K562 (cell line): ENCODE measurements around the gene AFF2. TPM values are rescaled to one million over a fixed set of nuclear protein-coding genes. Genes with fewer than 3 reads are reported as not detected.

Experiments used
- ATAC-seq: fragments of 200-7000 bp; cut with Tn5 transposase; 3 replicates; pipeline ENCODE4 v1.9.1; 2020; ENCODE audit warnings: moderate library complexity
- BruUV-seq: library from RNA; stranded (reverse); fragments of 400-500 nt; replicated peaks from 2 replicates; lab custom pipeline; 2021; lab: Mats Ljungman, UMichigan
- CTCF ChIA-PET: fragments of 300-600 bp; formaldehyde crosslinking; extraction: SDS; loops from one replicate; lab custom pipeline; 2021; ENCODE audit warnings: low intra/inter-chr PET ratio; lab: Yijun Ruan, JAX
- POLR2A ChIA-PET: fragments of 300-600, 350-650 bp; sonication (Branson Sonifier 250); formaldehyde crosslinking; extraction: SDS; loops from one replicate; lab custom pipeline; 2021; ENCODE audit warnings: antibody characterized with exemption, inconsistent platforms; lab: Yijun Ruan, JAX
- DNase-seq, 4 experiments: peaks; one replicate each; pipeline versions ENCODE4 v3.0.0 to v3.0.0-alpha.2; 2011 to 2018; ENCODE audit warnings: low spot score in 3 of 4, mixed read lengths in 3 of 4; ENCODE audit errors: extremely low read depth in 1 of 4
- FAIRE-seq: peaks from 2 replicates; lab custom pipeline; 2011; peaks lifted over from hg19 to GRCh38; lab: Jason Lieb, UNC
- H2AFZ ChIP-seq: 2 replicates; pipeline ENCODE4 v1.6.0; 2011; ENCODE audit warnings: low read depth, low read length, control low read depth, inconsistent platforms
- H3K27ac ChIP-seq: fragments of 200-600 bp; 3 replicates; pipeline ENCODE4 v1.8.0; 2011; ENCODE audit warnings: low read depth, mild to moderate bottlenecking, control low read depth, inconsistent platforms, low read length, moderate library complexity, mixed read lengths; ENCODE audit errors: extremely low read depth
- H3K27me3 ChIP-seq, 2 experiments: fragments of 300-600 bp in 1 of 2; 2 replicates in 1 of 2; 3 replicates in 1 of 2; pipeline versions ENCODE4 v1.6.0 to v1.8.0; 2011; ENCODE audit warnings: inconsistent platforms in 2 of 2, low read length in 2 of 2, mild to moderate bottlenecking in 1 of 2, mixed read lengths in 1 of 2, moderate library complexity in 1 of 2; ENCODE audit not compliant: control insufficient read depth in 2 of 2, insufficient read depth in 2 of 2
- H3K36me3 ChIP-seq: fragments of 300-600 bp; 3 replicates; pipeline ENCODE4 v1.8.0; 2011; ENCODE audit warnings: mild to moderate bottlenecking, low read length, inconsistent platforms; ENCODE audit not compliant: control insufficient read depth, insufficient read depth
- H3K4me1 ChIP-seq, 2 experiments: fragments of 200-600 bp in 1 of 2; replicated peaks in 1 of 2; 2 replicates in 1 of 2; 3 replicates in 1 of 2; pipeline versions ENCODE4 v1.5.1 to v1.8.0; 2011; ENCODE audit warnings: inconsistent platforms in 2 of 2, low read length in 2 of 2, mild to moderate bottlenecking in 1 of 2, mixed read lengths in 1 of 2, moderate library complexity in 1 of 2; ENCODE audit not compliant: control insufficient read depth in 2 of 2, insufficient read depth in 2 of 2
- H3K4me2 ChIP-seq: 2 replicates; pipeline ENCODE4 v1.6.1; 2011; ENCODE audit warnings: low read length, control low read depth, inconsistent platforms, mixed read lengths; ENCODE audit not compliant: insufficient read depth
- H3K4me3 ChIP-seq: fragments of 200-600 bp; sonication (generic), shearing (Covaris generic); 2 replicates; pipeline ENCODE4 v1.5.1; 2016; ENCODE audit warnings: control low read depth, inconsistent platforms
- H3K79me2 ChIP-seq: fragments of 200-600 bp; 3 replicates; pipeline ENCODE4 v1.8.0; 2011; ENCODE audit warnings: low read length, inconsistent platforms; ENCODE audit not compliant: control insufficient read depth, insufficient read depth
- H3K9ac ChIP-seq, 2 experiments: 2 replicates each; pipeline versions ENCODE4 v1.6.0 to v1.6.1; 2011; ENCODE audit warnings: low read depth in 2 of 2, low read length in 2 of 2, control low read depth in 1 of 2, inconsistent platforms in 1 of 2, mild to moderate bottlenecking in 1 of 2, mixed read lengths in 1 of 2; ENCODE audit not compliant: insufficient read depth in 1 of 2
- H3K9me1 ChIP-seq: one replicate; pipeline ENCODE4 v1.6.0; 2011; ENCODE audit warnings: inconsistent platforms, mild to moderate bottlenecking, low read length, moderate library complexity; ENCODE audit not compliant: control insufficient read depth, insufficient read depth
- H3K9me3 ChIP-seq: replicated peaks from 2 replicates; pipeline ENCODE4 v1.5.1; 2011; ENCODE audit warnings: low read depth, low read length, inconsistent platforms; ENCODE audit not compliant: control insufficient read depth, insufficient read depth
- H4K20me1 ChIP-seq: replicated peaks from 2 replicates; pipeline ENCODE4 v1.6.1; 2011; ENCODE audit warnings: low read length, inconsistent platforms, mixed read lengths; ENCODE audit not compliant: control insufficient read depth, insufficient read depth
- DNMT1 ChIP-seq: fragments of 450-650 bp; IDR thresholded peaks from 2 replicates; pipeline ENCODE4 v1.6.1; 2016; ENCODE audit warnings: antibody characterized with exemption, mild to moderate bottlenecking
- ELF4 ChIP-seq: fragments of 450-650 bp; formaldehyde crosslinking; IDR thresholded peaks from 2 replicates; pipeline ENCODE4 v1.4.0; 2022; ENCODE audit warnings: missing genetic modification characterization
- EZH2 ChIP-seq: IDR thresholded peaks from 2 replicates; pipeline ENCODE4 v1.6.1; 2012; ENCODE audit warnings: low read depth, mild to moderate bottlenecking, inconsistent platforms, low read length, borderline replicate concordance
- GATA2 ChIP-seq: sonication (generic); formaldehyde crosslinking; IDR thresholded peaks from 2 replicates; pipeline ENCODE4 v1.4.0; 2020; ENCODE audit warnings: mild to moderate bottlenecking, missing genetic modification reagents
- MEIS2 ChIP-seq: fragments of 450-650 bp; IDR thresholded peaks from 2 replicates; pipeline ENCODE4 v1.6.1; 2014; ENCODE audit warnings: mild to moderate bottlenecking; ENCODE audit not compliant: partially characterized antibody
- NBN ChIP-seq: fragments of 450-650 bp; IDR thresholded peaks from 2 replicates; pipeline ENCODE4 v1.6.1; 2016; ENCODE audit warnings: low read depth, mild to moderate bottlenecking
- NCOA1 ChIP-seq: fragments of 450-650 bp; IDR thresholded peaks from 2 replicates; pipeline ENCODE4 v1.6.1; 2016; ENCODE audit warnings: low read depth
- NR4A1 ChIP-seq, 2 experiments: fragments of 250-450 bp in 1 of 2; fragments of 450-650 bp in 1 of 2; sonication (Bioruptor Pico) in 1 of 2; IDR thresholded peaks; 2 replicates each; pipeline versions ENCODE4 v1.4.0 to v1.6.1; 2016 to 2020; ENCODE audit warnings: mild to moderate bottlenecking in 2 of 2, missing compliant biosample characterization in 1 of 2, missing genetic modification characterization in 1 of 2, moderate library complexity in 1 of 2
- PURB ChIP-seq: sonication (generic); formaldehyde crosslinking; IDR thresholded peaks from 2 replicates; pipeline ENCODE4 v1.9.0; 2021; ENCODE audit warnings: low read depth, mild to moderate bottlenecking, missing genetic modification reagents
- RFX5 ChIP-seq: IDR thresholded peaks from 2 replicates; pipeline ENCODE4 v1.6.1; 2011; ENCODE audit warnings: low read depth, mild to moderate bottlenecking, improper control_type of control experiment, low read length
- RNF2 ChIP-seq: sonication (generic); IDR thresholded peaks from 2 replicates; pipeline ENCODE4 v1.6.1; 2016
- ZNF232 ChIP-seq: sonication (generic); formaldehyde crosslinking; IDR thresholded peaks from 2 replicates; pipeline ENCODE4 v1.8.0; 2022; ENCODE audit warnings: mild to moderate bottlenecking, missing genetic modification reagents
- ZNF444 ChIP-seq: fragments of 250-450 bp; sonication (Bioruptor Pico); IDR thresholded peaks from 2 replicates; pipeline ENCODE4 v1.4.0; 2020; ENCODE audit warnings: mild to moderate bottlenecking, moderate library complexity
- ZNF551 ChIP-seq: fragments of 250-450 bp; sonication (Bioruptor Pico); IDR thresholded peaks from 2 replicates; pipeline ENCODE4 v1.5.0; 2021; ENCODE audit warnings: mild to moderate bottlenecking, moderate library complexity
- WGBS: fragments of 100-300 bp; shearing (Covaris generic); methylation state at CpG from one replicate; pipeline ENCODE4 v1.1.6; 2016; ENCODE audit warnings: low coverage, mixed read lengths; ENCODE audit not compliant: insufficient coverage; ENCODE audit errors: missing lambda C conversion rate; 5-methylcytosine and 5-hydroxymethylcytosine counted together
- in situ Hi-C: fragments of 300-500 bp; cut with MboI; formaldehyde crosslinking; loops from 4 replicates; pipeline ENCODE4 v1.15.0; 2018; ENCODE audit warnings: inconsistent platforms, mixed read lengths
- intact Hi-C: fragments of 100-400 bp; cut with micrococcal nuclease; formaldehyde crosslinking; loops from 2 replicates; pipeline ENCODE4 v1.14.2; 2022
- polyA plus RNA-seq, 8 experiments: library from polyadenylated mRNA; depleted of rRNA in 4 of 8; stranded (reverse) in 5 of 8; unstranded in 3 of 8; fragments of >200 nt; fragmentation: Nextera tagmentation in 2 of 8; fragmentation: Illumina TruSeq in 1 of 8; extraction: Ambion mirVana in 2 of 8; extraction: Trizol in 1 of 8; gene quantifications; 2 replicates each; pipeline versions ENCODE4 v1.2.1 to v1.2.3, GENCODE V29; 2011 to 2014; ENCODE audit warnings: inconsistent platforms in 1 of 8, missing spikeins in 1 of 8
- total RNA-seq, 7 experiments: library from RNA; depleted of rRNA in 6 of 7; stranded (reverse); fragments of >200 nt in 6 of 7; fragmentation: Illumina TruSeq in 2 of 7; extraction: Trizol in 2 of 7; gene quantifications; 2 replicates each; pipeline versions ENCODE4 v1.2.1 to v1.2.3, GENCODE V29; 2011 to 2021; ENCODE audit warnings: low replicate concordance in 1 of 7
- TF ChIP-seq, protein P1 (sequence below): fragments of 450-650 bp; conservative IDR thresholded peaks from 2 replicates; pipeline ENCODE4 v1.6.1; 2016; ENCODE audit warnings: missing genetic modification characterization, low read depth, mild to moderate bottlenecking, control low read depth, missing compliant biosample characterization
- TF ChIP-seq, protein P2 (sequence below): IDR thresholded peaks from 2 replicates; pipeline ENCODE4 v1.6.1; 2014; ENCODE audit warnings: antibody characterized with exemption

Gene AFF2
- total and polyA plus RNA-seq, 9 of the 15 experiments (the other 6 are each of a cell fraction or from before 2014, with no cell fraction given), result 0.01 to 0.20 (median 0.07) TPM

DNA sequence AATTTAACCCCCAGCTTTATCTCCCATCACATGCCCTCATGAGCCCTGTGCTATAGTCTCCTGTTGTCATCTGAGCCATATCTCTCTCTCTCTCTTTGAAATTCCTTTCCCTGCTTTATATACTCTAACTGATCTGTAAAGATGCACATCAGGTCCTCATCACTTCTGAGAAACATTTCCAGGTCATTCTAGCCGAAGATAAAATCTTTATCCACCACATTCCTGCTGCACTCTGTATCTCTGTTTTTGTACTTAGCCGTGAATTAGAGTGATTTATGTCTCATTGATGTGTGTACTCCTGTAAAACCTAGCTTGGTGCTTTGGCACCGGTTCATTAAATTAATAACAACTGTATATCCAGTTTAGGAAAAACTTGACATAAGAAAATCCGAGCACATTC, 113.2 kb downstream of the AFF2 start:
- BruUV-seq, result no TSS peak
- TF ChIP-seq NR4A1 (CRISPR knock-in tag; IDR thresholded peaks at IDR 0.05), result no peak
- no peak for TF ChIP-seq NR4A1 (tag; IDR thresholded peaks at IDR 0.05)
- TF ChIP-seq GATA2 (CRISPR knock-in tag), result no peak
- TF ChIP-seq, protein P1, sequence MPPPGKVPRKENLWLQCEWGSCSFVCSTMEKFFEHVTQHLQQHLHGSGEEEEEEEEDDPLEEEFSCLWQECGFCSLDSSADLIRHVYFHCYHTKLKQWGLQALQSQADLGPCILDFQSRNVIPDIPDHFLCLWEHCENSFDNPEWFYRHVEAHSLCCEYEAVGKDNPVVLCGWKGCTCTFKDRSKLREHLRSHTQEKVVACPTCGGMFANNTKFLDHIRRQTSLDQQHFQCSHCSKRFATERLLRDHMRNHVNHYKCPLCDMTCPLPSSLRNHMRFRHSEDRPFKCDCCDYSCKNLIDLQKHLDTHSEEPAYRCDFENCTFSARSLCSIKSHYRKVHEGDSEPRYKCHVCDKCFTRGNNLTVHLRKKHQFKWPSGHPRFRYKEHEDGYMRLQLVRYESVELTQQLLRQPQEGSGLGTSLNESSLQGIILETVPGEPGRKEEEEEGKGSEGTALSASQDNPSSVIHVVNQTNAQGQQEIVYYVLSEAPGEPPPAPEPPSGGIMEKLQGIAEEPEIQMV (tag), result no peak
- no peak for TF ChIP-seq ELF4 (CRISPR knock-in tag)
- no peak for TF ChIP-seq RFX5
- no peak for TF ChIP-seq NBN
- no peak for TF ChIP-seq MEIS2
- TF ChIP-seq ZNF551, result no peak
- TF ChIP-seq NCOA1, result no peak
- TF ChIP-seq, protein P2, sequence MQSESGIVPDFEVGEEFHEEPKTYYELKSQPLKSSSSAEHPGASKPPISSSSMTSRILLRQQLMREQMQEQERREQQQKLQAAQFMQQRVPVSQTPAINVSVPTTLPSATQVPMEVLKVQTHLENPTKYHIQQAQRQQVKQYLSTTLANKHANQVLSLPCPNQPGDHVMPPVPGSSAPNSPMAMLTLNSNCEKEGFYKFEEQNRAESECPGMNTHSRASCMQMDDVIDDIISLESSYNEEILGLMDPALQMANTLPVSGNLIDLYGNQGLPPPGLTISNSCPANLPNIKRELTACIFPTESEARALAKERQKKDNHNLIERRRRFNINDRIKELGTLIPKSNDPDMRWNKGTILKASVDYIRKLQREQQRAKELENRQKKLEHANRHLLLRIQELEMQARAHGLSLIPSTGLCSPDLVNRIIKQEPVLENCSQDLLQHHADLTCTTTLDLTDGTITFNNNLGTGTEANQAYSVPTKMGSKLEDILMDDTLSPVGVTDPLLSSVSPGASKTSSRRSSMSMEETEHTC, result no peak
- TF ChIP-seq ZNF232 (CRISPR knock-in tag), result no peak
- no peak for TF ChIP-seq PURB (CRISPR knock-in tag)
- no peak for TF ChIP-seq RNF2
- no peak for TF ChIP-seq ZNF444 (CRISPR knock-in tag)
- no peak for TF ChIP-seq EZH2
- no peak for TF ChIP-seq DNMT1
- intact Hi-C loops, result no loop called here
- ChIA-PET POLR2A (interaction anchor here (0.5 kb wide), 1 partner anchor 21 kb away, joined by 3 read pairs; no protein-coding TSS in a partner anchor), CTCF (no interaction called here)
- Histone ChIP-seq H3K36me3 (no peaks in the 10 kb centered on the region), H3K9me1 (no peaks in the 10 kb centered on the region), H3K9ac (no peak overlapping the region), H3K4me3 (no peak overlapping the region), H4K20me1 (no peaks in the 10 kb centered on the region), H3K79me2 (no peaks in the 10 kb centered on the region), H3K4me1 (peaks cover 0 to under 1% of the 10 kb centered on the region in 2 experiments; a peak in 1 of 5 replicates), H3K9me3 (no peaks in the 10 kb centered on the region; the same call in 1 of the 2 replicates), H2AFZ (no peak overlapping the region), H3K4me2 (no peak overlapping the region), H3K27ac (no peak overlapping the region), H3K27me3 (no peaks in the 10 kb centered on the region)
- DNase-seq (no peak), ATAC-seq (no peak), FAIRE-seq (no peak)
- WGBS, result 2% methylated on average over 4 of the region's 4 CpGs
- in situ Hi-C loops, result no loop called here
